CD4-positive, alpha-beta T cell treated with Interleukin-2 at 100 ng/mL for 4 hours (primary cell): ENCODE measurements around the gene PDE6B.
"Not testable (repeated sequence)": the region's sequence is repeated elsewhere in the genome, so short reads cannot be mapped to it uniquely, and the experiment has no call there.

Source experiments
- DNase-seq: peaks from one replicate; pipeline ENCODE4 v3.0.0-alpha.2; 2020; ENCODE audit warnings: low spot score

PDE6B gene

DNA sequence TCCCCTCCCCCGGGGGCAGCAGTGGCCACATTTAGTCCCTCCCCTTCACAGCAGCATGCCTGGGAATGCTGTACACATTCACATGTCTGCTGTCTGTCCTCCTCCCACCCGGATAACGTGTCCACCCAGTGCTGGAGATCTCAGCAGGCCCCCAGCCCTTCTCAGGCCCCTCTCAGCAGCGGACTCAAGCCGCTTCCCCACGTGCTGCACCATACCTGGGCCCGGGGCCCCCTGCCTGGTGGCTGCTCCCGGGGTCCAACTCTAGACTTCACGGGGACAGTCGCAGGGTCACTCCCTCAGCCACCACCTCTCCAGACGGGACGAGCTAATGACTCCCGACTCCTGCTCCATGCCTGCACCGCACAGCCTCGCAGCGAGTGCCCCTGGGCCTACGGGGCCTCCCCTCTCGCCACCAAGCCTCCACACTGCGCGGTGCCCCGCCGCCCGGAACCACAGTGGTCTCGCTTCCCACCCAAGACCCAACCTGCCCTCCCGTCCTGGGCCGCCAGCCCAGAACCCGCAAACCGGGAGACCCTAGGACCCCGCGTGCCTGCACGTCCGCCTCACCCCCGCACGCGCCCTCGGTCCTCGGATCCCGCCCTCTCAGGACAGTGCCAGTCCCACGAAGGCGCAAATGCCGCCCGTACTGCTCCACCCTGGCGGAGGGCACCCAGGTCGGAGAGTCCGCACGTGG is 79.0 kb downstream of the PDE6B start:
- no peak for DNase-seq

- DNase-seq = no peak
Measured at GRCh38 chr4:704971-705277, 79.6 kb downstream of the PDE6B start.

- DNase-seq = peak; percentile 95
Measured at GRCh38 chr4:705278-706082, 80.1 kb downstream of the PDE6B start, which contains the start of gene PCGF3. Gene PCGF3 (plus strand): TSS chr4:705832. CDS start chr4:733681, 27,849 bp downstream.

DNA sequence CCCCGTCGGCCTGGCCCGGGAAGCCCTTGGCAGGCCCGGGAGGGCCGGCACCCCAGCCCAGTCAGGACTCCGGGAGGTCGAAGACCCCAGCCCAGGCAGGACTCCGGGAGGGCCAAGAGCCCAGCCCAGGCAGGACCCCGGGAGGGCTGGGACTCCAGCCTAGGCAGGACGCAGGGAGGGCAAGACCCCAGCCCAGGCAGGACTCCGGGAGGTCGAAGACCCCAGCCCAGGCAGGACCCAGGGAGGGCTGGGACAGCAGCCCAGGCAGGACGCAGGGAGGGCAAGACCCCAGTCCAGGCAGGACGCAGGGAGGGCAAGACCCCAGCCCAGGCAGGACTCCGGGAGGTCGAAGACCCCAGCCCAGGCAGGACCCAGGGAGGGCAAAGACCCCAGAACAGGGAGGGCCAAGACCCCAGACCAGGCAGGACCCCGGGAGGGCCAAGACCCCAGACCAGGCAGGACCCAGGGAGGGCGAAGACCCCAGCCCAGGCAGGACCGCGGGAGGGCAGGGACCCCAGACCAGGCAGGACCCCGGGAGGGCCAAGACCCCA is 80.8 kb downstream of the PDE6B start:
- DNase-seq = not testable (repeated sequence)

DNA sequence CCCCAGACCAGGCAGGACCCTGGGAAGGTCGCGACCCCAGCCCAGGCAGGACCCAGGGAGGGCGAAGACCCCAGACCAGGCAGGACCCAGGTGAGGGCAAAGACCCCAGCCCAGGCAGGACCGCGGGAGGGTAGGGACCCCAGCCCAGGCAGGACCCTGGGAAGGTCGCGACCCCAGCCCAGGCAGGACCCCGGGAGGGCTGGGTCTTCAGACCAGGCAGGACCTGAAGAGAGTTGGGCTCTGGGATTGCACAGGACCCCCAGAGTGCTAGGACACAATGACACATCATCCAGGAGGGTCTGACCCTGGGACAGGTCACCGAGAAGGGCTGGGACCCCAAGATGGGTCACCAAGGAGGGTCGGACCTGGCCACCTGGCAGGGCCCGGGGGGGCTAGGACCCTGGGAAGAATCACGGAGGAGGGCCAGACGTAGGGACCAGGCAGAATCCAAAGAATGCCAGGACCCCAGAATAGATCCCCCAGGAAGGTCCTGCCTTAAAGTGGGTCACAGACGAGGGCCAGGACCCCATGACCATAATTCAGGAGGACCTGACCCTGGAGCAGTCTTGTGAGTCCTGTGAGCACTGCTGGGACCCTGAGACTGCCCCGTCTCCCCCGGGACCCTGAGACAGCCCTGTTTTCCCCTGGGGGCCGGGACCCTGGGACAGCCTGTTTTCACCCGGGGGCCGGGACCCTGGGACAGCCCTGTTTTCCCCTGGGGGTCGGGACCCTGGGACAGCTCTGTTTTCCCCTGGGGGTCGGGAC is 81.6 kb downstream of the PDE6B start:
- no peak for DNase-seq

GRCh38 chr4:707929-708630 is 82.7 kb downstream of the PDE6B start:
- DNase-seq = no peak

DNA sequence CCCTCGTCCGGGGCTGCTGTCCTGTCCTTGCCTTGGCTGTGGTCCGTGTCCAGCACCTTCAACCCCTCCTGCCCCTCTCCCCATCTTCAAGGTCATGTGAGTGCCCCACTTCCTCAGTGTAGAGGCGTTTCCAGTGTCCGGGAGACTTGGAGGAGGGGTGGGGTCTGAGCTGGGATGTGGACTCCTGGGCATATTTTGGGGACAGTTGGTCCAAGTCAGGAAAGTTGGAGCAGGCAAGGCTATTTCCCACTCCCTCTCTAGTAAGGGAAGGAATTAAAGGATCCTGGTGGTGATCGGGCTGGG is 83.2 kb downstream of the PDE6B start:
- no peak for DNase-seq

- DNase-seq = no peak
Measured at GRCh38 chr4:709348-709747, 84.0 kb downstream of the PDE6B start.

- DNase-seq = no peak
Measured at GRCh38 chr4:710116-710515, 84.7 kb downstream of the PDE6B start.

DNA sequence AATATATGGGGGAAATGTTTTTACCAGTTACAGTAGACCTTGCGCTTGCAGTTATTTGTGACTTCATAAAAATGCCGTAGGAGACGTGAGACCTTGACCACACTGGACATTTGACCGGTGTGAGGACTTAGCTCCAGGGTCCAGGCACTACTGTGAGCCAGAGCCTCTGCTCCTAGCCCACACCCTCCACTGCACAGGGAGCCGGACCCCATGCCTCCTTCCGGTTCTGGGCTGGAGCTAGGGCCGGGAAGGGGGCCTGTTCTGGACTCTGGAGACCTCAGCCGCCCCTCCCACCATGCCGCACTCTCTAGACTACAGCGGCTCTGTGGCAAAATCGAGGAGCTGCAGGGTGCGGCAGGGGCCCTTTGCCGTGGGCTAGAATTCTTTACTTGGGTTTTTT is 85.5 kb downstream of the PDE6B start:
- DNase-seq = no peak

DNA sequence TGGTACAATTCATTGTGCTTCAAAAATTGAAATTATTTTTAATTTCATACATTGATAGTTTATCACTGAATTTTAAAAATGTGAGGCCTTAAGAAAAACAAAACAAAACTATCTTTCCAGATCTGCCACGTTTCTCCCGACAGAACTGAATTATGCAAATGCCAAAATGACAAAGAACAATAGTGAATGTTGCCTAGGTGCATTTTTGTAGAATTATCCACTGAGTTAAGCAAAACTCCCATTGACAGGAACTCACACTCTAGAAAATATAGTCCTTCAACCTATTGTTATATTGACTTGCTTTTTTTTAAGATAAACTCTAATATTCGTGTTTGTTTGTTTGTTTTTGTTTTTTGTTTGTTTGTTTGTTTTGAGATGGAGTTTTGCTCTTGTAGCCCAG is 86.7 kb downstream of the PDE6B start:
- DNase-seq = no peak

GRCh38 chr4:712916-713632 is 87.7 kb downstream of the PDE6B start:
- no peak for DNase-seq

DNA sequence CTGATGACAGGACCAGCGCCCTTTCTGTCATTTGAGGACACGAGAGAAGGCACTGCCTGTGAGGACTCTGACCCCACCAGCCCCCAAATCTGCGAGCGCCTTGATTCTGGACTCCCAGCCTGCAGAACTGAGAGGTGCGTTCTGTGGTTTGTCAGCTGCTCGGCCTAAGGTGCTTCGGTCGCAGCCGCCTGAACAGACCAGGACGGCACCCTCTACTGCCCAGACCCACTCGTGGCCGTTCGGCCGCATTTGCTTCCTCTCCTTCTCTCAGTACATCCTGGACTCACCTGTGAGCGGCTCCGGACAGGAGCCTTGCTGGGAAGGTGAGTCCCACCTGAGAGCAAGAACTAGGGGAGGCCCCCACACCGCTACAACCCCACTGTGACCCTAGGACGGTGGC is 88.7 kb downstream of the PDE6B start:
- DNase-seq = no peak

- no peak for DNase-seq
Measured at GRCh38 chr4:717601-718320, 92.4 kb downstream of the PDE6B start.

GRCh38 chr4:718460-718859 is 93.1 kb downstream of the PDE6B start:
- no peak for DNase-seq
